ACHN (cell line): ENCODE results near the gene EXOC4.
"Not testable (repeated sequence)": the region's sequence is repeated elsewhere in the genome, so short reads cannot be mapped to it uniquely, and the experiment has no call there.

ENCODE experiments used
- DNase-seq: peaks from one replicate; pipeline ENCODE4 v3.0.0-alpha.2; 2015
- in situ Hi-C: cut with HindIII; loops from 2 replicates; pipeline ENCODE4 v1.10.0; 2017; ENCODE audit warnings: low sequenced_read_pairs, low pct_ligation_motif_present, low pct_unique_long_range_greater_than_20kb

EXOC4 gene

GRCh38 chr7:133958822-133959221 lies 705.9 kb downstream of the EXOC4 start:
- in situ Hi-C loops = no loop called here
- no peak for DNase-seq

DNA sequence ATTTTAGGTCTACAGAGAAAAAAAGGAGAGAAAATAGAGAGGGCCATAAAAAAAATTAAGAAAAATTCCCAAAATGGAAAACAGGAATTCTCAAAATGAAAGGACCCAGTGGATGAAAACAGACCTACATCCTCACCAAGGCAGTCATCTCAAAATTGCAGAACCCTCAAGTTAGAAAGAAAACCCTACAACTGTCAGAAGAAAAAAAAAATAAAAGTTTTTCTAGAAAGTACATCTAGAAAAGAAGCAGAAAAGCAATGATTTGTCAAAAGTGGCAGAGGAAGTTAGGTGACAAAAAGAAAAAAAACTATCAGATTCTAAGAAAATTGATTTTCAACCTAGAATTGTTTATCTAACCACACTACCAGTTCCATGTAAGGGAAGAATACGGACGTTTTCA lies 706.6 kb downstream of the EXOC4 start:
- in situ Hi-C loops = no loop called here
- no peak for DNase-seq

DNA sequence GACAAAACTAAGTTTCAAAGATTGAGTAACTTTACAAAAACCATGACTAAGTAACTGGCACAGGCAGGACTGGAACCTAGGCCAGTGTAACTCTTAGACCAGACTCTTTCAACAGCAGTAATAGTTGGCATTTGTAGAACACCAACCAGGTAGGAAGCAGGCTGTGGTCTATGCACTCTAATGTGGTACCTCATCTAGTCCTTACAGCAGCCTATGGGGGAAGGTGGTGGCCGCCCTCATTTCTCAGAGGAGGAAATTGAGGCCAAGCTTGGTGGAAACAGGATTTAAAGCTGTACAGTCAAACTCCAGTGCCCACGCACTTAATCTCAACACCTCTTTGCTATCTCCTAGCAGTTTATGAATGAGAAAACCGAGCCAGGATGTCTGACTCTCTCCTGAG lies 708.8 kb downstream of the EXOC4 start:
- DNase-seq = no peak
- in situ Hi-C loops = no loop called here

DNA sequence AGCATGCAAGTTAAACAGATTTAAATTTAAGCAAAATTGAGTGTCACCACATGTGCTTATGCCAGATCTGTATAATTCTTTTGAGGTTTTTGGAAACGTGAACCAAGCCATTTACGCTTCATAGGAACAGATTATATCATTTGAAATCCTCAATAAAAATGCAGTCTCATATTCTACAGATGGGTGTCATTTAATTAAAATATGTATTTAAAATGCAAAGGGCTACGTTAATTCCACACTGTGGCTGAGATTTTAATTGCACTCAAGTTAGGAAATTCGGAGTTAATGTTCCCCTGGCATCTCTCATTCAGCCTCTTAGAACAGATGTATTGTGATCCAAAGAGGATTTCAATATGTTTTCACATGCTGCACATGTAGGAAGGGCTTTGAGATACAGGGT lies 709.8 kb downstream of the EXOC4 start:
- in situ Hi-C loops = no loop called here

GRCh38 chr7:133963629-133964028 lies 710.8 kb downstream of the EXOC4 start:
- in situ Hi-C loops = no loop called here
- DNase-seq = no peak

More for the DNA sequence above, 709.8 kb downstream of the EXOC4 start:
- DNase-seq = no peak

DNA sequence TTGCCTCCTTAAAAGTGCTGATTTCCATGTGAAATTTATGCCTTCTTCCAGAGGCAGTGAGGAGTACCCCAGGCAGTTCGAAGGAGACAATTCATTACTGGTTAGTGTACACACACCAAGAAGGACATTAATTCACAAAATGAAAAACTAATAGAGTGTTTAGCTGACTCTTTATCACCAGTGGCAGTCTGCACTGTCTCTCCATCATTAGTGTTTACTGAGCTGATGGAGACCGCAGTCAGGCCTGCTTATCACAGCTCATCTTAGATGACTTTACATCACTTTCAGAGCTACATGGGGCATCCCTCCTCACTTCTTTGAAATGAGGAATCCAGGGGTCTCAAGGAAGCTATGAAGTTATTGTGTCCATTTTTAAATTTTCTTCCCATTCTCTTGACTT lies 718.7 kb downstream of the EXOC4 start:
- no peak for DNase-seq
- in situ Hi-C loops = no loop called here

- in situ Hi-C loops = no loop called here
- no peak for DNase-seq
These were observed 720.8 kb downstream of the EXOC4 start for GRCh38 chr7:133973710-133974109.

- DNase-seq = no peak
- in situ Hi-C loops = no loop called here
These were observed 722.3 kb downstream of the EXOC4 start for GRCh38 chr7:133975130-133975529.

DNA sequence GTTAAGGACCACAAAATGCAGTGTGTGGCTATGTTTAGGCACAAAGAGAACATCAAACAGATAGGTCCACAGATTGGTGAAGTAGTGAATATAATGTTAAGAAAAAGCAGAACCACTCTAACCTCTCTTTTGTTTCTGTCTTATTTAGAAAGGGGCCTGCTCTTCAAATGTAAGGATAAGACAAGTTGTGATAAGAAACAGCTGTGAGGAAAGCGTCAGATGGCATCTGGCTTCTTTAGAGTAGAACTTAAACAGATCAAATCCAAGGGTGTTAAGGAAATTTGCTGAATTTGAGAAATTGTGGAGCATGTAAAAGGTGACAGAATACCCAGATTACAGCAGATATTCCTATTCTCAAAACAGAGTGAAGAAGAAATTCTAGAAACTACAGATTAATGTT lies 723.3 kb downstream of the EXOC4 start:
- no peak for DNase-seq
- in situ Hi-C loops = no loop called here

DNA sequence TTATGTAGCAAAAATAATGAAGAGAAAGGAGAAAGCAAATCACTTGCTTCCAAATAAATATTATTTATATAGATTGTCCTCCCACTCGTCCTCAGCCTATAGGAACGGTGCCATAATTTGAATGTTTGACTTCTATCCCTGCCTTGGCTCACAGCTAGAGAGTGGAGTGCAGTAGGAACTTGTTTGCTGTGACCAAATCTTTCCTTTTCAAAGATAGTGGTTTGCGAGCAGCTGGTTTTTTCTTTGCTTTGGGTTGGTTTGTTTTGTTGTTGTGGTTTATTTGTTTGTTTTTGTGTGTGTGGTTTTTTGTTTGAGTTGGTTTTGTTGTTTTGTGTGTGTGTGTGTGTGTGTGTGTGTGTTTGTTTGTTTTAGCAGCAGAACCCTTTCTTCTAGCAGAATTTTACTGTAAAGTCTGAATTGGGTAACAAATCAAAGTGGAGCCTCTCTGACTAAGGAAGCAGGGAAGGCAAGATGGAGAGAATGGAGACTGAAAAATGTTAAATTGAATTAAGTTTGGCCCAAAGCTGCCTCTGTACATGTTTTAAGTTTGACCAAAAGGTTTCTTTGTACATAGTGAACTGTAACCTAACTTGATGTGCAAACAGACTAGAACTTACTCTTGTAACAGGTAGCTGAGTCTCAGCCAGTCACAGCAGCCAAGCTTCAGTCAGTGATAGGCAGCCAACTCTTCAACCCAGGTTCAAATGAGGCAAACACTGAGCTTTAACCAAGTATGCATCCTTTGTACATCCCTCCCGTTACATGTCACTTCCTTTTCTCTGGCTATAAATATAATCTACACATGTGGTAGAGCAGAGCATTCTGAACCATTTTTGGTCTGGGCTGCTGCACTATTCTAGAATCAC lies 724.8 kb downstream of the EXOC4 start:
- DNase-seq = no peak
- in situ Hi-C loops = no loop called here

- in situ Hi-C loops = no loop called here
These were observed 725.8 kb downstream of the EXOC4 start for GRCh38 chr7:133978502-133979295.

GRCh38 chr7:133980804-133981203 lies 727.9 kb downstream of the EXOC4 start:
- in situ Hi-C loops = no loop called here
- DNase-seq = no peak

More at GRCh38 chr7:133978502-133979295, 725.8 kb downstream of the EXOC4 start:
- no peak for DNase-seq

DNA sequence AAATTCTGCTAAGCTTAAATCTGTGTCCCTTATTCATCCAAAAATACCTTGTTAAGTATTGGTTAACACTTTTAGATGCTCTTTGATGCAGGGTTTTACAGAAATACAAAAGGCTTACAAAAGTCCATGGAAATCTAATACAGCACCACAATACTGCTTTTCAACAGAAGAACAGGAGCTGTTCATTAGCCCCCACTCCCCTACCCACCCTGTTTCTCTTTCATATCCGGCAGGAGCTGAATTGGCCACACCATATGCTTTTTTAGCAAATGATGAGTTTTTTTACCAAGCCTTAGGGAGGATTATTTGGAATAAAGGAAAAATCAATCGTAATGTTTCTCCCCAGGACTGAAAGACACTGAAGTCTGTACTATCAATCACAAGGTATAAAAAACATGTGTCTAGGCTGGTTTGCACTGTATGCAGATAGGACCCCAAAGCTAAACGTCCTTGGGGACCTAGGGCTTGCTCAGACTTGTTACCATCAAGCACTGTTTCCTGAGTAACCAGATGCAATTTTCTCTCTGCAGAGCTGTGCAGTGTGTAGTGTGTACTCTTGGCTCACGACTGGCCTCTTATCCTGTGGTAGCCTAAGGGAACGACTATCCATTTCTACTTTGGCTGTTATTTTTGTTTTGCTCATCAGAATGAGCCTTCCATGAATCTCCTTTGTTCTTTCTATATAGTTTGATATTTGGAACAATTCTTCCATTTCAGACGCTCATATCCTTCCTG lies 731.0 kb downstream of the EXOC4 start:
- no peak for DNase-seq
- in situ Hi-C loops = no loop called here

DNA sequence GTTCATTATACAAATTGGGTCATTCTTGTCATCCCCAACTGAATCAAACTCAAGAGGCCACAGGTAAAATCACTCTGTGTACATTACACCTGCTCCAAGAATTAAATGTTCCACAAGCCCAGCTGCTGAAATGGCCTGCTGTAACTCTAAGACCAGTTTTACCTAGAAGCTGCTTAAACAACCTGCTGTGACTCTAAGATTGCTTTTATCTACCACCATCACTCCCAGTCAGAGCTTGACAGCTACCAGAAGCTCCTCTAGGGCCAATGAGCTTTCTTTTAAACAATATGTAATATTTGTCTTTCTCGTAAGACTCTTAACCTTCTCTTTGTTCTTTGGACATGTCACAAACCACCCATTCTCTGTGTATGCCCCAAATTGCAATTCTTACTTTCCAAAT lies 732.4 kb downstream of the EXOC4 start:
- in situ Hi-C loops = no loop called here
- no peak for DNase-seq

GRCh38 chr7:133987582-133987981 lies 734.7 kb downstream of the EXOC4 start:
- in situ Hi-C loops = no loop called here
- DNase-seq = no peak

DNA sequence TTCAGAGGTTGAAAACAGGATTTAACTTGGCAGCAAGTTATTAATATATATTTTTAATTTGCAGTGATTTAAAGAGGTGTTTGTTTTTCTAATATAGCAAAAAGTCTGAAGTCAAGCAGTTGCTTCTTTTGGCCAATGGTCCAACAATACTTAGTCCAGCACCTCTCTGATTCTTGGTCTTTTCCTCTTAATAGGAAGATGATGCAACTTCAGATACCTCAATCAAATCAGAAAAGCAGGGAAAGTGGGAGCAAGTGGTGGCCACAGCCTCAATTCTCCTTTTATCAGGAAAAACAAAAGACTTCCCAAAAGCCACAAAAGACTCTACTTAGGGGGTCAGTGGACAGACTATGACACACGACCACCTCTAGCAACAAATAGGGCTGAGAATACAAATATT lies 740.7 kb downstream of the EXOC4 start:
- DNase-seq = no peak
- in situ Hi-C loops = no loop called here

DNA sequence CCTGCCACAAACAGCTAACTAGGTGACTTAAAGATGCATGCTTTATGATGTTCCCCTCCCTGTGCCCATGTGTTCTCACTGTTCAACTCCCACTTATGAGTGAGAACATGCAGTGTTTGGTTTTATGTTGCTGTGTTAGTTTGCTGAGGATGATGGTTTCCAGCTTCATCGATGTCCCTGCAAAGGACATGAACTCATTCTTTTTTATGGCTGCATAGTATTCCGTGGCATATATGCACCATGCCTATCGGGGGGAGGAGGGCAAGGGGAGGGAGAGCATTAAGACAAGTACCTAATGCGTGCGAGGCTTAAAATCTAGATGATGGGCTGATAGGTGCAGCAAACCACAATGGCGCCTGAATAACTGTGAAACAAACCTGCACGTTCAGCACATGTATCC lies 741.2 kb downstream of the EXOC4 start:
- in situ Hi-C loops = not testable (repeated sequence)

GRCh38 chr7:133997463-133997862 lies 744.6 kb downstream of the EXOC4 start:
- DNase-seq = no peak
- in situ Hi-C loops = no loop called here

More for the DNA sequence above, 741.2 kb downstream of the EXOC4 start:
- not testable (repeated sequence) for DNase-seq

DNA sequence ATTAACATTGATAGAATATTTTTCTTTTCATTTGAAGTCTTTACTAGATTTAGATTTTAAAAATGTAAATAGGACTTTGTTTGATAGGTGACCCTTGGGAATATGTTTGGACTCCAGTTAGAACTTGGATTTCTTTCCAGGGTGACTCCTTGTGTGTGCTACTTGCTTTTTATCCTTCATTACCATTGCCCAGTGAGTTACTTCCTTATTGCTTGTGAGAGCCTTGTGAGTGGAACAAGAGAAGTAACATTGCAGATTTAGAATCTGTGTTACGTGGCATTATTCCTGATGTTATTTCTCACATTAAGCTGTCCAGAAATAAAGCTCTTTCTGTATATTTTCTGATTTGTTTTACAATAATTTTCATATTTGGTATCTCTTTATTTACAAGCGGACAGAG lies 746.3 kb downstream of the EXOC4 start:
- DNase-seq = no peak
- in situ Hi-C loops = no loop called here
